ENCODE measurements around the gene PID1.

GRCh38 chr2:229239021-229239420 lies 32.1 kb downstream of the PID1 start:
- TF ChIP-seq CTCF (IDR thresholded peaks at IDR 0.05) (no peak), EZH2 (IDR thresholded peaks at IDR 0.05; ENCODE audit: borderline replicate concordance, insufficient read depth, low read depth, low read length, poor library complexity, severe bottlenecking) (no peak)
